ENCODE data around the gene RAD51B.
"Not testable (repeated sequence)": the region's sequence is repeated elsewhere in the genome, so short reads cannot be mapped to it uniquely, and the experiment has no call there.

The RAD51B gene

DNA sequence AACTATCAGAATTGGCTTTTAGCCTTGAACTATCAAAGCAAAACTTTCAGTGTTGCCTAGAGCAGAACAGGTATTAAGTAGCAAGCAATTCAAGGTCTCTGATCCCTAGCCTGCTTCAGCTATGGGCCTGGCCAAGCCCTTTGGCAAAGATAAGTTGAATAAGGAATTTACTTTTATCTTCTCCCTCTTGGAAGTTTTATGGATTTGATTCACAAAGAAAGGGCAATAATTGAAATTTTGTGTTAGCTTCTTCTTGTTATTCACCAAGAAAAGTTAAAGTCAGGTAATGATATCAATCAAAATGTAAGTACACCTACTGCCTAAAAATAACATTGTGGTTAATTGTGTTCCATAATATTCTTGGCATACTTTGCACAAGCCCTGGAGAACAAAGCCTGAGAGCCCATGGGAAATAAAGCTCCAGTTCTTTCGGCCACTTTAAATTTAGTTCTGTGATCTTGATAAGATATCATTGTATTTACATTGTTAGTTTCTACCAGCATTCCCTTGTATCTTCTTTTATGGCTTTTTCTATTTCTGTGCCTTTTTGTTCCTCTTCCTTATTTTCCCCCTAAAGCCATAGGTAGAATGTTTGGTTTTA, 158.0 kb downstream of the RAD51B start:
- DNase-seq (ENCODE audit: low read depth), result no peak
- TF ChIP-seq, protein P1, sequence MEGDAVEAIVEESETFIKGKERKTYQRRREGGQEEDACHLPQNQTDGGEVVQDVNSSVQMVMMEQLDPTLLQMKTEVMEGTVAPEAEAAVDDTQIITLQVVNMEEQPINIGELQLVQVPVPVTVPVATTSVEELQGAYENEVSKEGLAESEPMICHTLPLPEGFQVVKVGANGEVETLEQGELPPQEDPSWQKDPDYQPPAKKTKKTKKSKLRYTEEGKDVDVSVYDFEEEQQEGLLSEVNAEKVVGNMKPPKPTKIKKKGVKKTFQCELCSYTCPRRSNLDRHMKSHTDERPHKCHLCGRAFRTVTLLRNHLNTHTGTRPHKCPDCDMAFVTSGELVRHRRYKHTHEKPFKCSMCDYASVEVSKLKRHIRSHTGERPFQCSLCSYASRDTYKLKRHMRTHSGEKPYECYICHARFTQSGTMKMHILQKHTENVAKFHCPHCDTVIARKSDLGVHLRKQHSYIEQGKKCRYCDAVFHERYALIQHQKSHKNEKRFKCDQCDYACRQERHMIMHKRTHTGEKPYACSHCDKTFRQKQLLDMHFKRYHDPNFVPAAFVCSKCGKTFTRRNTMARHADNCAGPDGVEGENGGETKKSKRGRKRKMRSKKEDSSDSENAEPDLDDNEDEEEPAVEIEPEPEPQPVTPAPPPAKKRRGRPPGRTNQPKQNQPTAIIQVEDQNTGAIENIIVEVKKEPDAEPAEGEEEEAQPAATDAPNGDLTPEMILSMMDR (IDR thresholded peaks at IDR 0.05; ENCODE audit: low read depth, low read length, missing control alignments), result no peak
- no peak overlapping the region for H3K4me3 ChIP-seq (ENCODE audit: low read depth, low read length)

DNA sequence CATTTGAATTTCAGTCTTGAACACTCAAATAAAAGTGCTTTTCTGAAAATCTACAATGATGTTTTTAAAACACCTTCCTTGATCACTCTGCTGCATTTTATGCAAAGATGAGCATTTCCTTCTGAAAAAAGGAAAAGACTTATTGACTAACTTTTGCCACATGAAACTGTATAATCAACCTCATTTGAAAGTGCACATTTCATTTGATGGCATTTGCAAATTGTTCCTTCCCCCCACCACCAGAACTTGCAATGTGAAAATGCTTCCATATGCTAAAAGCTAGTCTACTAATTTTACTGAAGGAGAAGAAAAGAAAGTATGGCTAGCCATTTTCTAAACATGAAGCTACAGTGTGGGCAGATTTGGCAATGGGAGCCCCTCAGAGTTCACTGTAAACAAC, 159.2 kb downstream of the RAD51B start:
- H3K4me3 ChIP-seq (ENCODE audit: low read depth, low read length), result no peak overlapping the region
- DNase-seq (ENCODE audit: low read depth), result no peak
- TF ChIP-seq, protein P1 (IDR thresholded peaks at IDR 0.05; ENCODE audit: low read depth, low read length, missing control alignments), result no peak

DNA sequence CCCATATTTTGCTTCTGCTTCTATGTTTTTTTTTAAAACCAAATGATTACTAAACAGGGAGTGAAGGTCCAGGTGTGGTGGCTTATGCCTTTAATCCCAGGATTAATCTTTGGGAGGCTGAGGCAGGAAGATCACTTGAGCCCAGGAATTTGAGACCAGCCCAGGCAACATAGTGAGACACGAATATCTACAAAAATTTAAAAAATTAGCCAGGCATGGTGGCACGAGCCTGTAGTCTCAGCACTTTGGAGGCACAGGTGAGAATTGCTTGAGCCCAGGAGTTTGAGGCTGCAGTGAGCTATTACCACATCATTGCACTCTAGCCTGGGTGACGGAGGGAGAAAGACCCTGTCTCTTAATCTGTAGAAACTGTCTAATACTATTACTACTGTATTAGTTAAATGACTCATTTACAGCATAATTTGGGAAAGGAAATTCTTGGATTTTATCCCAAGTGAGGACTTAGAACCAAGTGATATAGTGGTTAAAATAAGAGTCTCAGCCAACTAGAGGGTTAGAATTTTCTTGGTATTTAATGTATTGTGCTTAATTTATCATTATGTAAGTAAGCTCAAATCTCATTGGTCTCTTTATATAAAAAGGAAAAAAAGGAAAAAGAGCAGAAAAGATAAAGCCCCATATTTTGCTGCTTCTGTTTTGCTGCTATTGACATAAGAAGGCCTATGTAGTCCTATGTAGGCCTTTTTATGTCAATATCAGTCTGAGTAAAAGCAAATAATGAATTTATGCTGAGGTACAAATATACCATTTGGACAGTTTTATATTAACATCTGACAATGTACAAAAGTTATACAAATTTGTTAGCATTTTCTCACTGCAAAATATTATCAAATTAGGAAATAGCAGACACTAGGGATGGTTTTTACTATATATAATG, 163.4 kb downstream of the RAD51B start:
- TF ChIP-seq, protein P1 (IDR thresholded peaks at IDR 0.05; ENCODE audit: low read depth, low read length, missing control alignments), result no peak
- no peak for DNase-seq (ENCODE audit: low read depth)
- H3K4me3 ChIP-seq (ENCODE audit: low read depth, low read length), result no peak overlapping the region

DNA sequence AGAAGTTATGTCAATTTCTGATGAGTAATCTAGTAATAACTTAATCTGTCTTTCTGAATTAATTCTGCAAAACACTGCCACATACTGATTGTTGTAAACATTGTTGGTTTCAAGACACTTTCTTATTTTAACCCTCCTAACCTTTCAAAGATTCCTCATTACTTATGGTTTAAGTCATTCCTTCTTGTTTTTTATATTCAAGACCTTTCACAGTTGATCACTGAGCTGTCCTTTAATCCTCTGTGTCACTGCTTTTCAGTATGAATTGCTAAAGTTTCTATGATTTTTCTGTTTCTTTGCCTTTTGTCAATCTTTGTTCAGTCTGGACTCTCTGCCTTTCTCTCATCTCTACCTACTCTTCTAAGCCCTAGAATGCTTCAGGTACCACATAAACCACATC, 164.7 kb downstream of the RAD51B start:
- TF ChIP-seq, protein P1 (IDR thresholded peaks at IDR 0.05; ENCODE audit: low read depth, low read length, missing control alignments), result no peak
- no peak overlapping the region for H3K4me3 ChIP-seq (ENCODE audit: low read depth, low read length)

DNA sequence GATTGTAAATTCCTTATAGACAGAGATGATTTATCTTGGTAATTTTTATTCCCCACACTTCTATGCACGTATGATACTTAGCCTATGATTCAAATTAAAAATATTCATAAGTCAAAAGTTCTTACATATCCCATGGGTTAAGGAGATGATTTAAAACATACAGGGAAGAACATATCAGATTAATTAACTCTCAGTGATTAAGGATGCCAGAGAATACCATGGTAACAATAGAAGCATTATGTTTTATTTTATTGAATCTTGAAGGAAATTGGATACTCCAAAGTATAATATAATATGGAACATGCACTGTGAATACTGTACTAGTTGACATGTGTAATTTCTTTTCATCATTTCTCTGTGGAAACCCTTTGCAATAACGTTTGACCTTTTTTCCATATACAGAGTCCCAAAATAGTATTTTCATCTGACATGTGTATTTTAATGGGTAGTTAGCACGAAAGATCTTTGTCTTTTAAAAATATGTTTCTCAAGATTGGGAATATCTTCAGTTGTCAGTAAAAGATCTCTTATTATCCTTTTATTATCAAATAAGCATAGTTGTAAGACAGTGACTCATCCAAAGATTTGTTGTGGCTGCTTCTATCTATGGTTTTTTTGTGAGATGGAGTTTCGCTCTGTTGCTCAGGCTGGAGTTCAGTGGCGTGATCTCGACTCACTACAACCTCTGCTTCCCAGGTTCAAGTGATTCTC, 166.7 kb downstream of the RAD51B start:
- H3K4me3 ChIP-seq (ENCODE audit: low read depth, low read length), result no peak overlapping the region
- no peak for DNase-seq (ENCODE audit: low read depth)
- TF ChIP-seq, protein P1 (IDR thresholded peaks at IDR 0.05; ENCODE audit: low read depth, low read length, missing control alignments), result no peak

More for the DNA sequence above, 164.7 kb downstream of the RAD51B start:
- DNase-seq (ENCODE audit: low read depth), result no peak

DNA sequence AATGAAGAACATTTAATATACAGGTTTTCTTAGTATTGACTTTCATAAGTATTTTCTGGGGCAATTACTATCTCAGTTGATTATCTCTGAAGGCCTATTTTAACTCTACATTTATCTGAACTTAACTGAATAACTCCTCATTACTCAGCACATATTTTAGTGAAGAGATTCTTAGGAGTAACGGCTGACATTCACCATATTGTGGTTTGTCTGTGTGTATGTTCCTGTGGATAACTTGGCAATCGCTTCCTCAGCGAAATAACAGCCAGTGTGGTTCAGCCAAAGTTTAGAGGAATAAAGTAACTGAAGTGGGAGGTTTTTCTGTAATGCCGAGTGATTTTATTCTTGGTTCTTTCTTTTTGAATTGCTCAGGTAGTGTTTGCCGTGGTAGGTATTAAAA, 168.0 kb downstream of the RAD51B start:
- H3K4me3 ChIP-seq (ENCODE audit: low read depth, low read length), result no peak overlapping the region
- TF ChIP-seq, protein P1 (IDR thresholded peaks at IDR 0.05; ENCODE audit: low read depth, low read length, missing control alignments), result no peak
- no peak for DNase-seq (ENCODE audit: low read depth)

DNA sequence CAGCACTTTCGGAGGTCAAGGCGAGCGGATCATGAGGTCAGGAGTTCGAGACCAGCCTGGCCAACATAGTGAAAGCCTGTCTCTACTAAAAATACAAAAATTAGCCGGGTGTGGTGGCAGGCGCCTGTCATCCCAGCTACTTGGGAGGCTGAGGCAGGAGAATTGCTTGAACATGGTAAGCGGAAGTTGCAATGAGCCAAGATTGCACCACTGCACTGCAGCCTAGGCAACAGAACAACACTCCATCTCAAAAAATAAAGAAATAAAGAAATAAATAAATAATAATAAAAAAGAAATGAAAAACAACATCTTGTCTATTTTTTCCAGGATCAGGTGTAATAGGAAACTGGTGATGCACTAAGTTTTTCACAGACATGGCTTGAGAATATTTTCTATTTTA, 168.6 kb downstream of the RAD51B start:
- DNase-seq (ENCODE audit: low read depth); H3K4me3 ChIP-seq (ENCODE audit: low read depth, low read length): not testable (repeated sequence)
